Mesendoderm (in vitro differentiated cells): ENCODE results near the gene POLR1F.

Experiments
- DNase-seq: peaks from one replicate; pipeline ENCODE4 v3.0.0; 2013
- H2AK5ac ChIP-seq: 2 replicates; pipeline ENCODE4 v1.6.1; 2013; ENCODE audit warnings: low read length, inconsistent platforms
- H2BK120ac ChIP-seq: 2 replicates; pipeline ENCODE4 v1.6.1; 2013; ENCODE audit warnings: low read depth, mild to moderate bottlenecking, low read length, moderate library complexity, mixed read lengths
- H2BK15ac ChIP-seq: replicated peaks from 2 replicates; pipeline ENCODE4 v1.6.1; 2013; ENCODE audit warnings: low read depth, mild to moderate bottlenecking, moderate library complexity
- H2BK5ac ChIP-seq: 2 replicates; pipeline ENCODE4 v1.6.1; 2013; ENCODE audit warnings: low read length, inconsistent platforms
- H3K18ac ChIP-seq: 2 replicates; pipeline ENCODE4 v1.6.1; 2013; ENCODE audit warnings: mild to moderate bottlenecking, low read length, mixed read lengths
- H3K23ac ChIP-seq: one replicate; pipeline ENCODE4 v1.6.1; 2013; ENCODE audit warnings: low read length
- H3K27ac ChIP-seq: 2 replicates; pipeline ENCODE4 v1.5.1; 2013; ENCODE audit warnings: low read depth, mild to moderate bottlenecking, inconsistent platforms, low read length, moderate library complexity
- H3K27me3 ChIP-seq: 2 replicates; pipeline ENCODE4 v1.6.1; 2013; ENCODE audit warnings: low read length, control low read depth, mild to moderate bottlenecking, inconsistent platforms; ENCODE audit not compliant: insufficient read depth, poor library complexity
- H3K36me3 ChIP-seq: 2 replicates; pipeline ENCODE4 v1.6.1; 2013; ENCODE audit warnings: low read length, inconsistent platforms; ENCODE audit not compliant: control insufficient read depth, insufficient read depth
- H3K4ac ChIP-seq: one replicate; pipeline ENCODE4 v1.6.1; 2013; ENCODE audit warnings: low read depth, mild to moderate bottlenecking, low read length, moderate library complexity
- H3K4me1 ChIP-seq: 2 replicates; pipeline ENCODE4 v1.6.1; 2013; ENCODE audit warnings: low read depth, low read length, inconsistent platforms; ENCODE audit not compliant: control insufficient read depth
- H3K4me2 ChIP-seq: 2 replicates; pipeline ENCODE4 v1.6.1; 2013; ENCODE audit warnings: low read length
- H3K4me3 ChIP-seq: 2 replicates; pipeline ENCODE4 v1.5.1; 2013; ENCODE audit warnings: mild to moderate bottlenecking, low read length
- H3K56ac ChIP-seq: one replicate; pipeline ENCODE4 v1.6.1; 2013; ENCODE audit warnings: low read length
- H3K79me1 ChIP-seq: 2 replicates; pipeline ENCODE4 v1.6.1; 2013; ENCODE audit warnings: low read length, inconsistent platforms
- H3K79me2 ChIP-seq: 2 replicates; pipeline ENCODE4 v1.6.1; 2013; ENCODE audit warnings: mild to moderate bottlenecking, low read length; ENCODE audit not compliant: control insufficient read depth, insufficient read depth
- H3K9ac ChIP-seq: 2 replicates; pipeline ENCODE4 v1.6.1; 2013; ENCODE audit warnings: low read length, inconsistent platforms
- H4K5ac ChIP-seq: one replicate; pipeline ENCODE4 v1.6.1; 2013; ENCODE audit warnings: low read length
- H4K8ac ChIP-seq: one replicate; pipeline ENCODE4 v1.6.1; 2013; ENCODE audit warnings: low read depth, mild to moderate bottlenecking, control low read depth, low read length, moderate library complexity
- WGBS: extraction: QIAGEN DNeasy Blood & Tissue Kit; methylation state at CpG from one replicate; pipeline ENCODE4 v1.1.7; 2013; ENCODE audit warnings: low lambda C conversion rate, missing lambda C conversion rate; ENCODE audit not compliant: insufficient coverage; ENCODE audit errors: extremely low coverage; 5-methylcytosine and 5-hydroxymethylcytosine counted together

The POLR1F gene

DNA sequence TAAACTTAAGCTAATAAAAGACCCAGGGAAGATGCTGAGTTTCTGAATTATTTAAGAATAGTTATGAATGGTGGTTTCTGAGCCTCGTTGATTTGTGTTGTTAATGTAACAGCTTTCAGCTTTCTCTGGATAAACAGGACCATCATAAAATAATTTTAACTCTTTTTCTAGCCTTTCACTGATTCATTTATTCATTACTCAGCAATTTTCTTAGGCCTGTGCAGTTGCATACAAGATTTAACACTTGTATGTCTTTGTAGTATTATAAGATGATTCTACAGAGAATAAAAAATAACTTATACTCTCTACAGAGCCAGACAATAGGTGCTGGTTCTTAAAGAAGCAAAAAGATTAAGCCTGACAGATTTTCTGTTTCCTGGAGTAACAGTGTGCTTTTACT lies 35.2 kb upstream of the POLR1F start:
- Histone ChIP-seq H2BK120ac (no peak overlapping the region), H2AK5ac (no peak overlapping the region), H3K4me2 (no peak overlapping the region), H3K36me3 (no peaks in the 10 kb centered on the region), H3K79me2 (no peaks in the 10 kb centered on the region), H3K79me1 (no peaks in the 10 kb centered on the region), H2BK15ac (no peak overlapping the region), H3K23ac (no peak overlapping the region), H3K4me1 (no peaks in the 10 kb centered on the region), H3K9ac (no peak overlapping the region), H3K4me3 (no peak overlapping the region), H3K27ac (no peak overlapping the region), H3K4ac (no peak overlapping the region), H3K27me3 (no peaks in the 10 kb centered on the region), H4K5ac (no peak overlapping the region), H2BK5ac (no peak overlapping the region), H4K8ac (no peak overlapping the region), H3K56ac (no peak overlapping the region), H3K18ac (no peak overlapping the region)
- WGBS, result no CpG with 5 or more reads among the region's 1 CpG
- no peak for DNase-seq

DNA sequence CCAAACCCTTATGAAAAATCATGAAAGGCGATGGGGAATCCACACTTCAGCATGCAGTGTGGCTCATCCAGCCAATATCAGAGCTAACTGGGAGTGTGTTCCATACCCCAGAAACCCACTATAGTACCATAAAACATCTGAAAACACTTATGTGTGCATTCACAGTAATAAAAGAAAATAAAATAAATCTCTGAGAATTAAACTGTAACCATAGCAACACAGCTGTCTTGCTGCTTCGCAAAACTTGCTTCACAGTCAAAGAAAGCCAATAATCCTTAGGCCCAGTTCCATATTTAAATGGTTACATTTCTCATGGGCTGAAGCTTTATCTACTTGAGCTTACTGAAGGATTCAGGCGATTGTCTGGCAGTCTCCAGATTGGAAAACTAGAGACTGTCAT lies 19.9 kb upstream of the POLR1F start:
- no peak overlapping the region for H2BK120ac ChIP-seq
- no peaks in the 10 kb centered on the region for H3K79me2 ChIP-seq
- no peak overlapping the region for H3K4ac ChIP-seq
- no peak overlapping the region for H2BK15ac ChIP-seq
- DNase-seq, result no peak
- H3K56ac ChIP-seq, result no peak overlapping the region
- no peak overlapping the region for H3K23ac ChIP-seq
- no peak overlapping the region for H4K8ac ChIP-seq
- no peak overlapping the region for H3K4me2 ChIP-seq
- no peak overlapping the region for H2AK5ac ChIP-seq
- no peak overlapping the region for H4K5ac ChIP-seq
- no peak overlapping the region for H2BK5ac ChIP-seq
- no peak overlapping the region for H3K27ac ChIP-seq
- no peaks in the 10 kb centered on the region for H3K79me1 ChIP-seq
- no peaks in the 10 kb centered on the region for H3K36me3 ChIP-seq
- H3K4me1 ChIP-seq, result no peaks in the 10 kb centered on the region
- H3K4me3 ChIP-seq, result no peak overlapping the region
- no peak overlapping the region for H3K18ac ChIP-seq
- H3K27me3 ChIP-seq, result no peaks in the 10 kb centered on the region
- no peak overlapping the region for H3K9ac ChIP-seq
- WGBS, result no CpG with 5 or more reads among the region's 3 CpGs

DNA sequence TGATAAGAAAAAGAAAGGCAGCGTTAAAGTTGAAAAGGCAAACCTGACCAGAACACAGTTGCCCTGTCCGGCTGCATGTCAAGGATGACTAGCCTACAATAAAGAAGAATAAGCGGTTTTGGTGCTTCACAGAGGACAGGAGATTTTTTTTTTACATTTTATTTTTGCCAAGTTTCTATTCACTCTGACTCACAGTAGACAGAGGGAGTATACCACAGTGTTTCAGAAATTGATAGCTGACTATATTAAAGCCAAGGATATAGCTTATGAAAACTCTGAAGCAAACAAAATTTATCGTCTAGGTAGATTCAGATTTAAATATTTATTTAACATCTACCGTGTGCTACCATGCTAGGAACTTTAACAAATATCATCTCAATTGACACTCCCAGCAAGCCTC lies 16.9 kb upstream of the POLR1F start:
- H4K8ac ChIP-seq, result no peak overlapping the region
- H2BK120ac ChIP-seq, result no peak overlapping the region
- no peak overlapping the region for H3K4ac ChIP-seq
- H4K5ac ChIP-seq, result no peak overlapping the region
- no peak overlapping the region for H3K27ac ChIP-seq
- no peak overlapping the region for H3K56ac ChIP-seq
- no peaks in the 10 kb centered on the region for H3K79me2 ChIP-seq
- no peak overlapping the region for H2BK5ac ChIP-seq
- no peak overlapping the region for H3K18ac ChIP-seq
- H3K79me1 ChIP-seq, result no peaks in the 10 kb centered on the region
- H3K27me3 ChIP-seq, result no peaks in the 10 kb centered on the region
- H3K4me2 ChIP-seq, result no peak overlapping the region
- no peaks in the 10 kb centered on the region for H3K36me3 ChIP-seq
- H3K23ac ChIP-seq, result no peak overlapping the region
- no CpG with 5 or more reads among the region's 5 CpGs for WGBS
- no peak overlapping the region for H2BK15ac ChIP-seq
- H3K4me1 ChIP-seq, result no peaks in the 10 kb centered on the region
- H2AK5ac ChIP-seq, result no peak overlapping the region
- no peak overlapping the region for H3K4me3 ChIP-seq
- no peak overlapping the region for H3K9ac ChIP-seq
- DNase-seq, result no peak

DNA sequence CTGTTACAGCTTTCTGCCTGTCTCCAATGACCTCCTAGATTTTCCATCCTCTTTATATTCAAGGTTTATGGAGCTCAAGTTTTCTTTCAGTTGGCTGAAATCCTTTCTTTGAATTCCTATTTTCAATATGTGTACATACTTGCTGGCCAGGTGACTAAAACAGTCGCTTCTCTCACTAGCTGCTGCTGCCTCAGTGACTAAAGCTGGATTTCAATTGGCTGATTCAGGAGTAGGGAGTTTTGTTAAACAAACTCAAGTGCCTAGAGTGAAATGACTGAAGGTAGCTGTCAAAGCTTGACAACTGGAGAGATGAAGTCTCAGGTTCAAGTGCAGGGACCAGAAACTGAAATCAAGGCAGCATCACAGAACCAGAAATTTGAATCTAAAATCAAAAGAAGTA lies 6.7 kb upstream of the POLR1F start:
- DNase-seq, result no peak
- H3K18ac ChIP-seq, result no peak overlapping the region
- H3K79me1 ChIP-seq, result no peaks in the 10 kb centered on the region
- H3K79me2 ChIP-seq, result no peaks in the 10 kb centered on the region
- no peak overlapping the region for H2AK5ac ChIP-seq
- no peaks in the 10 kb centered on the region for H3K36me3 ChIP-seq
- H3K27me3 ChIP-seq, result no peaks in the 10 kb centered on the region
- H2BK15ac ChIP-seq, result no peak overlapping the region
- H2BK5ac ChIP-seq, result no peak overlapping the region
- WGBS, result no CpG with 5 or more reads among the region's 1 CpG
- no peak overlapping the region for H3K56ac ChIP-seq
- H3K4me3 ChIP-seq, result no peak overlapping the region
- H3K27ac ChIP-seq, result no peak overlapping the region
- H3K4ac ChIP-seq, result no peak overlapping the region
- H3K4me2 ChIP-seq, result no peak overlapping the region
- H3K4me1 ChIP-seq, result no peaks in the 10 kb centered on the region
- no peak overlapping the region for H4K5ac ChIP-seq
- no peak overlapping the region for H2BK120ac ChIP-seq
- no peak overlapping the region for H4K8ac ChIP-seq
- no peak overlapping the region for H3K23ac ChIP-seq
- no peak overlapping the region for H3K9ac ChIP-seq

DNA sequence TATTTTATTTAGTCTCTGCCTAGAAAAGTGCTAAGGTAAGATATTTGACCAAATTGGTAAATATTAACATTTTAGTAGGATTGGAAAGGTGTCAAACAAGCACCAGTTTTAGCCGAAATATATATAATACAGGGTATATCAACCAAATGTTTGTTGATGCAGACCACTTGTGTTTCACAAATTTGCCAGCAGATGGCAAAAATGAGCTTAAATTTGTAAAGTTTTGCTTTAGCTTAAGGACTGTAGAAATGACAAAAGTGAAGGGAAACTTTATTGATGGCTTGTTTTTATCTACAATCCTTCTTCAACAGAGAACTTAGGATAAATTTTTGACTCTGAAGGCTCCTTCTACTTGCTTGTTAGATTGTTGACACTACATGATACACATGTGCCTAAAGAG lies 4.8 kb upstream of the POLR1F start:
- H3K4ac ChIP-seq, result no peak overlapping the region
- H3K23ac ChIP-seq, result no peak overlapping the region
- no peak overlapping the region for H3K4me2 ChIP-seq
- no peak overlapping the region for H4K5ac ChIP-seq
- no peak overlapping the region for H3K27ac ChIP-seq
- H3K56ac ChIP-seq, result no peak overlapping the region
- H2AK5ac ChIP-seq, result no peak overlapping the region
- no peaks in the 10 kb centered on the region for H3K27me3 ChIP-seq
- H3K79me1 ChIP-seq, result peaks cover under 1% of the 10 kb centered on the region
- H4K8ac ChIP-seq, result no peak overlapping the region
- no peak overlapping the region for H2BK15ac ChIP-seq
- no peaks in the 10 kb centered on the region for H3K36me3 ChIP-seq
- no peak overlapping the region for H3K9ac ChIP-seq
- H3K18ac ChIP-seq, result no peak overlapping the region
- DNase-seq, result peak; percentile 53
- H3K4me1 ChIP-seq, result no peaks in the 10 kb centered on the region
- H2BK120ac ChIP-seq, result no peak overlapping the region
- no peak overlapping the region for H3K4me3 ChIP-seq
- peaks cover under 1% of the 10 kb centered on the region for H3K79me2 ChIP-seq
- no CpG with 5 or more reads among the region's 1 CpG for WGBS
- H2BK5ac ChIP-seq, result no peak overlapping the region

DNA sequence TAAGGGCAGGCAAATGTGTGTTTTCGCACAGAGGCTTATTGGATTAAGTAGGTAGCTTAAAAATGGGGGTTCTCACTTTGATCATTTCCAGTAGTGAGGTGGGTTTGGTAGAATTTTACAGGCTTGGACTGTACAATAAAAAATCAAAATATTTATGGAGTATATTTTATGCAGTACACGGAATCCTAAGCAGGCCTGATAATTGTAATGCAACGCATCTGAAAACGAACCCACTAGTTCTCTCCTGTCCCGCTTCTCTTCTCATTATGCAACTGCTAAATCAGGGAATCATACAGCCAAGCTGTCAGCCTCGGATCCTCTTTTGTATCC lies 377 bp upstream of the POLR1F start:
- Histone ChIP-seq H3K27ac (no peak overlapping the region), H2BK5ac (no peak overlapping the region), H3K23ac (no peak overlapping the region), H3K4ac (no peak overlapping the region), H3K79me1 (peaks cover 13% of the 10 kb centered on the region), H3K79me2 (peaks cover 31% of the 10 kb centered on the region), H3K4me2 (no peak overlapping the region), H2BK15ac (no peak overlapping the region), H3K27me3 (no peaks in the 10 kb centered on the region), H3K4me1 (peaks cover 2% of the 10 kb centered on the region), H3K4me3 (no peak overlapping the region), H4K5ac (no peak overlapping the region), H2AK5ac (no peak overlapping the region), H3K56ac (no peak overlapping the region), H3K18ac (no peak overlapping the region), H4K8ac (no peak overlapping the region), H2BK120ac (no peak overlapping the region), H3K36me3 (no peaks in the 10 kb centered on the region), H3K9ac (no peak overlapping the region)
- DNase-seq, result no peak
- WGBS, result no CpG with 5 or more reads among the region's 6 CpGs
